HG03520 (cell line): ENCODE measurements around the gene COASY.

Experiments
- ATAC-seq: cut with Tn5 transposase; IDR thresholded peaks from one replicate; pipeline ENCODE4 v1.9.1; 2021; ENCODE audit warnings: mild to moderate bottlenecking, moderate library complexity; ENCODE audit not compliant: unreplicated experiment

The COASY gene

GRCh38 chr17:42561897-42562387 lies at the start of gene COASY:
Gene COASY, plus strand, starts transcription at chr17:42562148. Its CDS starts 475 bp downstream, at chr17:42562623.
- no peak for ATAC-seq

- no peak for ATAC-seq
Observed at GRCh38 chr17:42512246-42512645, 49.7 kb upstream of the COASY start.

GRCh38 chr17:42512733-42513251 lies 49.2 kb upstream of the COASY start:
- no peak for ATAC-seq

GRCh38 chr17:42513686-42514085 lies 48.3 kb upstream of the COASY start:
- ATAC-seq: no peak

- no peak for ATAC-seq
Observed at GRCh38 chr17:42514279-42514678, 47.7 kb upstream of the COASY start.

- ATAC-seq: no peak
Observed at GRCh38 chr17:42514867-42515266, 47.1 kb upstream of the COASY start.

GRCh38 chr17:42517516-42517915 lies 44.4 kb upstream of the COASY start:
- no peak for ATAC-seq

GRCh38 chr17:42518046-42518754 lies 43.7 kb upstream of the COASY start:
- no peak for ATAC-seq

GRCh38 chr17:42518755-42519545 lies 43.0 kb upstream of the COASY start:
- no peak for ATAC-seq

- ATAC-seq: no peak
Observed at GRCh38 chr17:42519546-42520491, 42.1 kb upstream of the COASY start.

- ATAC-seq: no peak
Observed at GRCh38 chr17:42520540-42520951, 41.4 kb upstream of the COASY start.

GRCh38 chr17:42521036-42521435 lies 40.9 kb upstream of the COASY start:
- no peak for ATAC-seq

- no peak for ATAC-seq
Observed at GRCh38 chr17:42521666-42522262, 40.2 kb upstream of the COASY start.

- no peak for ATAC-seq
Observed at GRCh38 chr17:42522263-42522790, 39.6 kb upstream of the COASY start.

- no peak for ATAC-seq
Observed at GRCh38 chr17:42522798-42523278, 39.1 kb upstream of the COASY start.

- ATAC-seq: no peak
Observed at GRCh38 chr17:42525221-42525620, 36.7 kb upstream of the COASY start.

- no peak for ATAC-seq
Observed at GRCh38 chr17:42526031-42526444, 35.9 kb upstream of the COASY start.

- no peak for ATAC-seq
Observed at GRCh38 chr17:42527932-42528331, 34.0 kb upstream of the COASY start.

- ATAC-seq: no peak
Observed at GRCh38 chr17:42529061-42529460, 32.9 kb upstream of the COASY start.

- ATAC-seq: no peak
Observed at GRCh38 chr17:42530952-42531454, 30.9 kb upstream of the COASY start.
